Suprapubic skin (tissue), 3 donors: ENCODE results near the gene CMSS1.

ENCODE experiments used
- CTCF ChIP-seq, 2 donors: fragments of 200-600 bp in 1 of 2; fragments of 450-650 bp in 1 of 2; sonication (generic) in 1 of 2; IDR thresholded peaks; one replicate each; pipeline ENCODE4 v1.5.1; 2016 to 2019; ENCODE audit warnings: antibody characterized with exemption in 2 of 2, mild to moderate bottlenecking in 1 of 2, moderate library complexity in 1 of 2
- POLR2A ChIP-seq, 2 donors: fragments of 450-650 bp; IDR thresholded peaks; one replicate each; pipeline ENCODE4 v1.6.1; 2017; ENCODE audit warnings: antibody characterized with exemption in 2 of 2, mild to moderate bottlenecking in 2 of 2, moderate library complexity in 2 of 2

- TF ChIP-seq CTCF (IDR thresholded peaks at IDR 0.05) = no peak
- no peak for TF ChIP-seq POLR2A (IDR thresholded peaks at IDR 0.05)
These were observed 266.6 kb downstream of the CMSS1 start for GRCh38 chr3:100084100-100084806.
